GM12865 (cell line): ENCODE measurements around the gene TTYH3.

Experiments used
- DNase-seq: peaks from one replicate; pipeline ENCODE4 v3.0.0; 2010; ENCODE audit warnings: low read depth
- H3K4me3 ChIP-seq: 2 replicates; pipeline ENCODE4 v1.5.1; 2011; ENCODE audit warnings: mild to moderate bottlenecking, low read depth, low read length, control low read depth
- TF ChIP-seq, protein P1 (sequence below): IDR thresholded peaks from 2 replicates; pipeline ENCODE4 v1.5.1; 2011; ENCODE audit warnings: low read length, control low read depth, low read depth, inconsistent platforms; ENCODE audit not compliant: insufficient read depth; ENCODE audit errors: missing control alignments

TTYH3 gene

DNA sequence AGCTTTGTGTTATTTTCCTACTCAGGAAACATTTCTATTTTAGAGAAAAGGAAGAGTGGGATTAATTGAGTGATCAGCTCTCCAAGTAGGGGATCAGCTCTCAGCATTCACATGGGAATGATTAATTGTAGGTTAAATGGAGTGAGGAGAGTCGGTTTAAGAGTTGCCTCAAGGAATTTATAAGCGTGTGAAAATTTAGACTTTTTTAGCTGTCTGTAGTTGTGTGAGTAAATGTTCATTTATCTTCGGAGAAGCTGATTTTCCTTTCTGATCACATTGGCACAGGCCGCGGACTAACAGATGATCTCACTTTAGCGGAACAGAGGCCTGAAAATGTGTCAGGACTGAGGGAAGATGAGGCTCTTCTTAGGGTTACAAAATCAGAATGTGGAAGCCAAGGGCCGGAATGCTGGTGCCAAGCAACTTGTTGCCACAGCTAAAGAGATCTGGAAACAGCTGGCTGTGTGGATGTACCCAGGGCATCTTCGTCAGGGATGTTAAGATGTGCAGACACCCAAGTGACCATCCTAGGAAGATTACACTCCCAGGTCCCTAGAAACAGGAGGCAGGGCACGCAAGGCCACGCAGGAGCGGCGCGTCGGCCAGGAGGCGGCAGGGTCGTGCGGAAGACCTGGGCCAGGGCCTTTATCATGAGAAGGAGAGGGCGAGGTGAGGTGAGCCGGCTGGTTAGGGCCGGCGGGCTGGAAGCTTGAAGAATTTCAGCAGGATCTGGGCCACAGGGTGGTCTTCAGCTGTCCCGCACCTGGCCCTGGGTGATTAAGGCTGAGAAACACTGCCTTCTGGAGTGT is 35.1 kb upstream of the TTYH3 start:
- no peak overlapping the region for H3K4me3 ChIP-seq
- DNase-seq, result no peak
- TF ChIP-seq, protein P1, sequence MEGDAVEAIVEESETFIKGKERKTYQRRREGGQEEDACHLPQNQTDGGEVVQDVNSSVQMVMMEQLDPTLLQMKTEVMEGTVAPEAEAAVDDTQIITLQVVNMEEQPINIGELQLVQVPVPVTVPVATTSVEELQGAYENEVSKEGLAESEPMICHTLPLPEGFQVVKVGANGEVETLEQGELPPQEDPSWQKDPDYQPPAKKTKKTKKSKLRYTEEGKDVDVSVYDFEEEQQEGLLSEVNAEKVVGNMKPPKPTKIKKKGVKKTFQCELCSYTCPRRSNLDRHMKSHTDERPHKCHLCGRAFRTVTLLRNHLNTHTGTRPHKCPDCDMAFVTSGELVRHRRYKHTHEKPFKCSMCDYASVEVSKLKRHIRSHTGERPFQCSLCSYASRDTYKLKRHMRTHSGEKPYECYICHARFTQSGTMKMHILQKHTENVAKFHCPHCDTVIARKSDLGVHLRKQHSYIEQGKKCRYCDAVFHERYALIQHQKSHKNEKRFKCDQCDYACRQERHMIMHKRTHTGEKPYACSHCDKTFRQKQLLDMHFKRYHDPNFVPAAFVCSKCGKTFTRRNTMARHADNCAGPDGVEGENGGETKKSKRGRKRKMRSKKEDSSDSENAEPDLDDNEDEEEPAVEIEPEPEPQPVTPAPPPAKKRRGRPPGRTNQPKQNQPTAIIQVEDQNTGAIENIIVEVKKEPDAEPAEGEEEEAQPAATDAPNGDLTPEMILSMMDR, result no peak

DNA sequence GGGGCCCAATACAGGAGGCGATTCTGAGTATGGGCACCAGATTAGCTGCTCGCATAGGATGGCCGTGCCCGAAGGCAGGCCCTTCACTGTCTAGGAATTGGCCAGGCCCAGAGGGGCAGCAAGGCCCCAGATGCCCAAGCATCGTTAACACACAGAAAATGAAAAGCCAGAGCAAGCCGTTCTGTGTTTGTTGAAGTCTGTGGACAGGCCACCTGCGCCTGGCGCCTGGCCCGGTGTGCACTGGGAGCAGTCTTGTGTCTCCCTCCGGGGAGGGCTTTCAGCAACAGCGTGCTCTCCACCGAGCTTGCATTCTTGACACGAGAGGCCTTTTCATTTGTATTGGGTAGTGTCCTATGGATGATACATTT is 34.5 kb upstream of the TTYH3 start:
- TF ChIP-seq, protein P1, result no peak
- DNase-seq, result no peak
- no peak overlapping the region for H3K4me3 ChIP-seq

GRCh38 chr7:2598154-2598823 is 33.5 kb upstream of the TTYH3 start:
- H3K4me3 ChIP-seq, result no peak overlapping the region
- TF ChIP-seq, protein P1, result no peak
- no peak for DNase-seq

GRCh38 chr7:2601065-2601464 is 30.7 kb upstream of the TTYH3 start:
- no peak for DNase-seq
- no peak overlapping the region for H3K4me3 ChIP-seq
- TF ChIP-seq, protein P1, result no peak

- no peak overlapping the region for H3K4me3 ChIP-seq
- no peak for DNase-seq
- TF ChIP-seq, protein P1, result no peak
These were observed 29.9 kb upstream of the TTYH3 start for GRCh38 chr7:2601907-2602306.

DNA sequence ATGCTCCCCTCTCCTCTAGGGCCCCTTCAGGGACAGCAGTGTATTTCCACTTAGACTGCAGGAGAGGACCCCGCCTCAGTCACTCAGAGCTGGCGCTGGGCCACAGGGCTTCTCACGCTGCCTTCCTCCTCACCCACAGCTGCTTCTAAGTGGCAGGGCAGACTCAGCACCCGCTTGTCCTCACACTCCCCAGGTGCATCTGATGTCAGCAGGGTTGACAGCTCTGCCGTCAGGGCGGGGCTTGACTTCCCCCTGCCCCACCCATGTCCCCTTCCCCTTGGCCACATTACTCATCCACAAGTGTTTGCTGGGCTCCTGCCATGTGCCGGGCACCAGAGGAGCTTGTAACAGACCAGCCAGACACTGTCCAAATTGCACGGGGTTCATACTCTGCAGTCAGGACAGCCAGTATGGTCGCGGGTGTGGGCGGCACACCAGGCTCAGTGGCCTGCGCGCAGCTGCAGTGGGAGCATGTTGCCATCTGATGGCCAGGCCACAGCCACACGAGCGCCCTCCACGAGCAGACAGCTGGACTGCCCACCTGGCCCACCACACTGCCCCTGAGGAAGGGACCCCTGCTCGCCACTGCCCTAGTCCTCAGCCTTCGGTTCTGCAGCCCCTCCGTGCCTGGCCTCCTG is 29.3 kb upstream of the TTYH3 start:
- DNase-seq, result no peak
- TF ChIP-seq, protein P1, result no peak
- H3K4me3 ChIP-seq, result no peak overlapping the region
